GM18526 (cell line): ENCODE results near the gene GNRH2.

Experiments used
- POLR2A ChIP-seq: IDR thresholded peaks from 3 replicates; pipeline ENCODE4 v1.6.1; 2011; ENCODE audit not compliant: insufficient read length; ENCODE audit errors: extremely low read depth

The GNRH2 gene

DNA sequence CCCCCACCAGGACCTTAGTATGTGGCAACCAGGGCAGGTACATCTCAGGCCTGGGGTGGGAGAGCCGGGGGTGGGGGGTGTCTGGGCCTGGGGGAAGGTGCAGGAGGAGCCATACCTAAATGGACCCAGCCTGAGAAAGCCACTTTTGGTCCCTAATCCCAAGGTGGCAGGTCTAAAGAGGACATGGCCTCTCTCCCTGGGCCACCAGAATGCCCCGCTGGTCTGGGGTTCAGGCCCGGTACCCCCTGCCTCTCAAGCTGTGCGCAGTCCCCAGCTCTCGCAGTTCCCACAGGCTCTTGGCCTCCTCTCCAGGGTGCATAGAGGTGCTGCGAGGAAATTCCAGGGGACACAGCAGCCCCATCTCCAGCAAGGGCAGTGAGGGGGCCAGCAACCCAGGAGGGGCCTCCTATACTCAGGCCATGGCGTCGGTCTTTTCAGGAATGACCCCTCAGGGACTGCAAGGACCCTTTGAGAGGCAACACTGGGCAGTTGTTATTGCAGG, 42.2 kb downstream of the GNRH2 start:
- TF ChIP-seq POLR2A, result no peak

DNA sequence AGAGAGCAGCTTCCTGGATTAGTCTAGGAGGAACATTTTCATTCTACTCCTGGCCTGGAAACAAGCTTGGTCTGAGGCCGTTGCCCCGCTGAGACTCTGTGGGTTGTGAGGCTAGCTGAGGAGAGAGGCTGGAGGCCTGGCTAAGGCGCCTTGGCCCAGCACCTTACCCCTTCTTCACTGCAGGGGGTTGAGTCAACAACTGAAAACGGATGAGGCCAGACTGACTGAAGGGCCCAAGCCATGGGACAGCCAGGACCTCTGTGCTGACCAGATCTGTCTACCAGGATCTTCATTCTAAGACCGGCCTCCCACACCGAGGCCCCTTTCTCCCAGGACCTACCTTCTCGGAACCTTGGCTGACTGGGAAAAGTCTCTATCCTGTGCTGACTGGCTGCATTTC, 44.6 kb downstream of the GNRH2 start:
- no peak for TF ChIP-seq POLR2A

DNA sequence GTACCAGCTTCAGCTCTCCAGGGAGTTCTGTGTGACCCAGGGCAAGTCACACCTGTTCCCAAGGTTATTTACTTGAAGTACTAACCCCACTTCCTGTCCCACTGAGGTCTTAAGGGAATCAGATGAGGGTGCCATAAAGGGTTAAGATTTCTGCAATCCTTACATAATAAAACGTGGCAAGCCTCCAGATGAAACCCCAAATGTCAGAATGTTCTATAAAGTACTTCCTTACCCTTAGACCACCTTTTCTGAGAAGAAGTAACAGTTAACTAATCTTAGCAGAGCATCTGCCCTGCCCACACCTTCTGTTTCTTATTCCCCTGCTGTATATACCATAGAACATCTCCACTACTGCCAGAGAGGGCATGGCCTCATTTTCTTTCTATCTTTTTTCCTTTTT, 47.1 kb downstream of the GNRH2 start:
- TF ChIP-seq POLR2A, result no peak

DNA sequence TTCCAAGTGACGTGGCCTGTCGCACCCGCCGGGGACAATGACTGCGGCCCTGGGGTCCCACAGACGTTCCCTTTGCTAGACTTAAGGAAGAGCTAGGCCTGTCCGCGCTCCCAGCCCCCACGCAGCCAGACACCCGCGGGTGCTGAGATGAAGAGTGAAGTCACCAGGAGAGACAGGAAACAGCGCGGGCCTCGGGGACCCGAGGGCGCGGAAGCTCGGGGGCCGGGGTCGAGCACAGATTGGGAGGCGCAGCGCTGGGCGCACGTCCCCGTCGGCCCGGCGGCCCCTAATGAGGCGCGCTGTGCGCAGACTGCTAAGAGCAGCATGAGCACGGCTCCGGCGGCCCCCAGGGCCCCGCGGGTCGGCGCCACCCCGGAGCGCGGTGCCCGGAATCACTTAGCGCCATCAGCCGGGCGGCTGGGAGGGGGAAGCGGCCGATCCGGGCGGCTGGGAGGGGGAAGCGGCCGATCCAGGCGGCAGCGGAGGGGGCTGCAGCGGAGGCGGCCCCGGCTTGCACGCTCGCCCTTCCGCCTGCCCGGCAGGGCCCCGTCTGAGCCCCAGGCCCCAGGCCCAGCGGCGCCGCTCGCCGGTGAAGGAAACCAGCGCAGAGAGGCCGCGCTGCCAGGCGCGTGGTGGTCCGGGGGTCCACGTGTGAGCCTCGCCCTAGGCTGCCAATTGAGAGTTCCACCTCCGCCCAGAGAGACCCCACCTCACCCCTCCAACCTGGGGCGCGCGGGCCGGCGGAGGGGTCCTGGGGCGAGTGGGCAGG, 49.4 kb downstream of the GNRH2 start:
- TF ChIP-seq POLR2A, result no peak

DNA sequence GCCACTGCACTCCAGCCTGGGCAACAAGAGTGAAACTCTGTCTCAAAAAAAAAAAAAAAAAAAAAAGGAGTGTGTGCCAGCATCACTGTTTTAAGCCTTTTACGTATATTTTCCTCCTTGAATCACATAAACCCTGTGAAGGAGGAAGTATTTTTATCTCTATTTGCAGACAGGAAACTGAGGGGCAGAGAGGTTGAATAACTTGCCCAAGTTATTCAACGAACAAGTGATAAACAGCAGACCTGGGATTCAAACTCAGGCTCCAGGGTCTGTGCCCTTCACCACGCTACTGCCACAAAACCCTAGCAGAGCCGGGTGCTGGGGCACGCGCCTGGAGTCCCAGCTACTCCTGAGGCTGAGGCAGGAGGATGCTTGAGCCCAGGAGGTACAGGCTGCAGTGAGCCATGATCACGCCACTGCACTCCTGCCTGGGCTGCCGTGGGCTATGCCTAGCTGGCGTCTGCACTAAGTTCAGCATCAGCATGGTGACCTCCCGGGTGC, 50.5 kb downstream of the GNRH2 start:
- no peak for TF ChIP-seq POLR2A

DNA sequence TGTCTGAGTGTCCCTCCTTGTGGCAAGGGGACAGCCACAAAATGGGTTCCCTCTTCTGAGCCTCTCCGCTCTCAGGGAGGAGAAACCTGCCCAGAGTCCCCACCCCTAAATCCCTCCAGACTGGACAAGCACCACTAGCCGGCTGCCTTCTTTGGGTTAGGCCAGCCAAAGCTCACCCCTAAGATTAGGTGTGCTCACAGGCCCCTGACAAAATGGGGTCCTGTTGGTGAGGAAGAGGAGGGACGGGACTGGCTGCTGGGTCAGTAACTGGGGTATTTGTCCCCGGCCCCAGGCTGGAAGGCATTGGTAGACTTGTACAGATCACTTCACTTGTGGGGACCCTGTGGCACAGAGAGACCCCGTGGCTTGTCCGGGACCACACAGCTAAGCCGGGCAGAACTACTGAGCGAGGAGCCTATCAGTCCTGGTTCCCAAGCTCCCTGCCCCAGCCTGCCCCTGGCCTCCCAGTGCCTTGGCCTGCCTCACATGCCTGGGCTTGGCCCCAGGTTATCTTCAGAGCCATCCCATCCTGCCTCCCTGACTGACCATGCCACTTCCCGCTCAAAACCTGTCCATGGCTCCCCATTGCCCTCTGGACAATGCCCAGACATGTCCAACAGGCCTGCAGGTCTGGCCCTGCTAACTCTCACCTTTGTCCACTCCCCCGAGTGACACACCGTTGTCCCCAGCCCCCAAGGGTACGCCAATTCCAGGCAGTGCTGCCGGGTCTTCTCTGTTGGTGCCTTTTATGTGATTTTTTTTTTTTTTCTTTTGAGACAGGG, 51.6 kb downstream of the GNRH2 start:
- TF ChIP-seq POLR2A, result no peak
